HG03460 (cell line): Measurements from ENCODE around the gene FGD6.
"Not testable (repeated sequence)": the region's sequence is repeated elsewhere in the genome, so short reads cannot be mapped to it uniquely, and the experiment has no call there.

Experiments used
- ATAC-seq: cut with Tn5 transposase; IDR thresholded peaks from one replicate; pipeline ENCODE4 v1.9.1; 2021; ENCODE audit not compliant: unreplicated experiment

The FGD6 gene

DNA sequence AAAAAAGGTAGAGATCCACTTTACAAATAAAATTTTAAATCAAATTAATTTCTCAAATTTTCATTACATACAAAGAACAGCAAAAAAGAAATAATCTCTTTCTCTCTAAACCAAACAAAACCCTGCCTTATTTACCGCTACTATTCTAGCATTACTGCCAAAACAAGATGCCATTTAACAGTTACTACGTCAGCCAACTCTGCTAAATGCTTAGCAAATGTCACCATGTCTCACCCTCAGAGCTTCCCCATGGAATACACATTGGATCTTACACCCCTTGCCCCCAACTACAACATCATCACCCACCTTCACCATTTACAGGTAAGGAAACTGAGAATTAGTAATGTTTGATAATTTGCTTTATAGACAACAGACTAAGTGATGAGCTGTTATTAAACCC is 120.9 kb downstream of the FGD6 start:
- no peak for ATAC-seq

DNA sequence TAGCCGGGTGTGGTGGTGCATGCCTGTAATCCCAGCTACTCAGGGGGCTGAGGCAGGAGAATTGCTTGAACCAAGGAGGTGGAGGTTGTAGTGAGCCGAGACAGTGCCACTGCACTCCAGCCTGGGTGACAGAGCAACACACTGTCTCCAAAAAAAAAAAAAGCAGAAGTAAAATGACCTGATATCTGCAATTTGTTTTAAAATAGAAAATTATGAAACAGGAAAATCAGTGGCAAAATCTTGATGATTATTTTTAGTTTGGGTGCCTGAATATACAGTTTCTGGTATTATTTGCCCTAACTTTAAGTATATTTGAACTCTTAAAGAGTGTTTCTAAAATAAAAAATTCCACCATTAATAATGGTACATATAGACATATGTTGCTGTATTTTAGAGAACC is 121.4 kb downstream of the FGD6 start:
- ATAC-seq: not testable (repeated sequence)

DNA sequence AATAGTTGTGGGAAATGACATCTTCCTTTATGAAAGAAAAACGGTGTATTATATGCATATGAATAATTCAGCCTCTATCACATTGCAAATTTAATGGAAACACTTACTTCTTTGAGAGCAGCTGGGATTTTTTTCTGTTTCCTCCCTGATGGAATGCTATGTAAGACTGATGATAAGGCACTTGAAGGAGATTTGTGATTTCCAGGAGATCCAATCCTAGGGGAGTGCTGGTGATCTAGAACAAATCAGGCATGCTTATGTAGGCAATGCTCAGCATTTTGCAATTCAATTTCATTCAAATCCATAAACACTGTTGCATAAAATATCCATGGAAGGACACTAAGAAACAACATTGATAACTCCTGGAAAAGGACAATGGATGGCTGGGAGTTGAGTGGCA is 127.8 kb downstream of the FGD6 start:
- ATAC-seq: no peak

DNA sequence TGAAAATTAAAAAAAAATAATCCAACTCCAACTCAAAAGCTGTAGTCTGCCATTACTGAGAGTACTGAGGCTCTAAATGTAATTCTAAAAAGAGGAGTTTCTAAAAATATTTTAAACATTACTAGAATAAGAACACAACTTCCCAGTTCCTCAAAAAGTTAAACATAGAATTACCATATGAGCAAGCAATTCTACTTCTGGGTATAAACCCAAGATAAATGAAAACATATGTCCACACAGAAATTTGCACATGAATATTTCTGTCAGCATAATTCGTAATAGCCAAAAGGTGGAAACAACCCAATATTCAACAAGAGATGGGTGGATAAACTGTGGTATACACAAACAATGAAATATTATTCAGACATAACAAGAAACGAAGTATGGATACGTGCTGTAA is 128.9 kb downstream of the FGD6 start:
- ATAC-seq: peak; percentile 49

DNA sequence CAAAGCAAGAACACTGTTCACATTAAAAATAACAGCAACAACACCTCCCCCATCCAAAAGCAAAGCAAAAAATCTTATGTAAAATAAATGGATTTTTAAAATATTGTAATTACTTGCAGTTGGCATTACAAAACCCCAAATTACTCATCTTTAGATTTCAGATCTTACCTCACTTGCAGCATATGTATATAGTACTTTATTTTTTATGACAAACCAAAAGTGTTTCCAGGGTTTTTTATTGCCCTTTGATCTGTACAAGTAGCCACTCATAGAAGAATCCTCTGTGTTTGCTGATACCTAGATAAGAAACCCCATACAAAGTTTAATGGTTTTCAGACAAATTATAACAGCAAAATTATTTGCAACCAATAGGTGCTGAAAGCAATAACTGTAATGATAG is 131.7 kb downstream of the FGD6 start:
- ATAC-seq: no peak

DNA sequence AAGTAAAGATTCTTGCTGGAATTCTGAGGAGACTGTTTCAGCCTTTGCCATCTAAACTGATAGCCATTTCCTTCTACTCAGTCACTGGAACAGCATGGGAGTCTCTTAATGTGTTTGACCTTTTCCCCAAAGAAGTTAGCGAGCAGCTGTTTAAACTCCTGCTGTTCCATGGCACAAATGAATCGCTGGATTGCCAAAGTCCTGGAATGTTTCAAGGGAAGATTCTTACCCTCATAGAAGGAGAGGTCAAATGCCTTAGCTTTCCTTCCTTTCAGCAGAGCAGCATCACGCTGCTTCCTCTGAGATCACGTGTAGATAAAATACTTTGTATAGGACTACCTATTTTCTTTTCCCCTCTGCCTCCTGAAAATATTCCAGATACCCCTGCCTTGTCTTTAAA is 133.3 kb downstream of the FGD6 start:
- ATAC-seq: no peak

DNA sequence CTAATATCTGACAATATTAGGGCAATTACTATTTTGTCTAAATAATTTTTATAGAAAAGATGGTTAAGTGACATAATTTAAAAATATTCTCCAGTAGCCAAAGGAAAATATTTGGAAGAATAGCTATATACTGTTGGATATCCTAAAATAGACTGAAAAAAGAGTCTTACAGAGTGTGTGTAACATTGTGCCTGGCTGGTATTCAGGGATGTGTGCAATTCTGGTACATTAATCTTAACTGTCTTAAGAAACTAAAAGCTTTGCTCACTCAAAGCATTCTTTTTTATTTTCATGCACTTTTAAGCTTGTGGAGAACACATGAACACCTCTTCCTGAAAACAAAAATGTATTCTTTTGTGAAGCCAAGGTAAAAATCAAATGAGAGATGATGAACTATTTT is 133.8 kb downstream of the FGD6 start:
- no peak for ATAC-seq

DNA sequence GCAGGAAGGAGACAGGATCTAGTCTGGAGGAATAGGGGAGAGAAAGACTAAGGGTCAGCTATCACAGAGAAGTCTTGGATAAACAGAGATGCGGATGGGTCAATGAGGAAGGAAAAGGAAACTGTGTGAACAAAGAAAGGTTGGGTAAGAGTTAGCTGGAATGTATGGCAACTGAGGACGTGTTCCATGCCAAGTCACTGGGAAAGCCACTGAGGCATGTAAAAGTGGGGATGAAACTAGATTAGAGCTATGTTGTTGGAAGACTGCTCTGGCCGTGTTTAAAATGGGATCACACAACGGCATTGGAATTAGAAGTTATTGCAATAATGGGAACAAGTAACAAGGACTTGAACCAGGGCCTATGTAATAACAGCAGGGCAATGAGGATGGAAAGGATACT is 139.9 kb downstream of the FGD6 start:
- ATAC-seq: no peak

DNA sequence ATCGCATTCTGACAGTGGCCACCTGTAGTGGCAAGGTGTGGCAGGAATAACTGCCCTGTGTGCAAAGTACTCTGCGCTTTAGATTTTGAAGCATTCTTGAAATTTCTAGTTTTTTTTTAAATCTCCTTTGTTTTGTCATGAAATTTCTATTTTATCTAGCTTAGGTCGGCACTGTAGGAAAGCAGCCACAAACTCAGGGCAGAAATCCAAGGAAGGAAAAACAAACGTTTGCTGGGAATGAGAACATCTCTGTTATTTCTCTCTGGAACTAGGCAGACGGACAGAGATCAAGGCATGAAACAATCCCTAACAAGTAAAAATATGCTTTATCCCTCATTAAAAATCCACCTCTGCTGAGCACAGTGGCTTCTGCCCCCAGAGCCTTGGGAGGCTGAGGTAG is 142.5 kb downstream of the FGD6 start:
- no peak for ATAC-seq

DNA sequence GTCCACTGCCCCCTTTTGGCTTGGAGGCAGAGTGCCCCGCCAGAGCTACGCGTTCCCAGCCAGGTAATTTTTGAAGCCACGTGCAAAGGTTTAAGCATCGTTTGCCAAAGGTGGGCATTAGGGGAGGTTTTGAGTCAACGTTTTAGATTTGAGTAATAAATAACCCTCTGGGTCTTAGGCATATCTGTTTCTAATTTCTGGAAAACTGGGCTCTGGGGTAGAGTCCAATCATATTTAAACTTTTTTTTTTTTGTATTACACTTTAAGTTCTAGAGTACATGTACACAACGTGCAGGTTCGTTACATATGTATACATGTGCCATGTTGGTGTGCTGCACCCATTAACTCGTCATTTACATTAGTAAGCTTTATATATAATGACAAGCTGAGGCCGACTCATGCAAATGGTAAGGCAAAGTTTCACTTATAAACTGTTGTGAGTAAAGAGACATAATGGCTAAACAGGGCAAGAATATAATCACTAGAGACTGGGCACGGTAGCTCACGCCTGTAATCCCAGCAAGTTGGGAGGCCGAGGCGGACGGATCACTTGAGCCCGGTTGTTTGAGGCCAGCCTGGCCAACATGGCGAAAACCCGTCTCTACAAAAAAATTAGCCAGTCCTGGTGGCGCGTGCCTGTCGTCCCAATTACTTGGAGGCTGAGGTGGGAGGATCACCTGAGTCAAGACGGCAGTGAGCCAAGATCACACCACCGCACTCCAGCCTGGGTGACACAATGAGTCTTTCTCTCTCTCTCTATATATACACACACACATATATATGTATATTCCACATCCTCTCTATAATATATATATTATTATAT is 143.4 kb downstream of the FGD6 start:
- no peak for ATAC-seq

DNA sequence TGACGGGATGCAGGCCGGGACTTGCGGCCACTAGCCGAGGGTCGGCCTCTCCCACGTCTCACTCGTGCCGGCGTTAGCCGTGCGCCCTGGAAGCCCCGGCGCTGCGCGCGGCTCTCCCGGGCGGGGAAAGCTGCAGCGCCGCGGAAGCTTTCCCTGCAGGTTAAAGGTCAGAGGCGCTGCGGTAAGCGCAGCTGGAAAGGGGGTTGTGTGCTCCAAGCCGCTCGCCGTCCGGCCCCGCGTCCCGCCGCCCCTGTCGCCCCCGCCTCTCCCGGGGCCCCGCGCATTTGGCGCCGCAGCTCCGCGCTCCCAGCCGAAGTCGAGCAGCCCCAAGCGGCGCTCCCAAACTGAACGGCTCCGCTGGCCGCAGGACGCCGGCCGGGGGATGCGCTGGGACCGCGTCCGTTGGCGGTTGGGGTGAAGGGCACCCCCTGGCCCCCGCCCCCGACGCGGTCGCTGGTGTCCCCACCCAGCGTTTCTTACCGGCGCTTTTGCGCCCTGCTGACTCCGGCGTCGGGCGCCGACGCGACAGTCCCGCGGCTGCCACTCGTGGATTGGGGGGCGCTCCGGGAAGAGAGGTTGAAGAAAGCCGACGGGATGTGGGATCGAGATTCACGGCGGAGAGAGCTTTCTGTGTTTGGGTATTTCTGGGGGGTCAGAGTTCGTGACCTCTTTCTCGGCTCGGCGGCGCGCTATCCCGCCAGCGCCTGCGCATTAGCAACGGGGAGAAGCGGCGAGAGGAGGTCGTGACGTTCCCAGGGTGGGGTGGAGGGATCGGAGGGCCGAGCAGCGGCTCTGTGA is 144.2 kb downstream of the FGD6 start, which contains the start of gene NR2C1:
TSS of gene NR2C1 (minus strand) at position 719 of the 798 bp plus-strand sequence. CDS start 6,234 bp downstream, outside the sequence.
- peak; percentile 92 for ATAC-seq

DNA sequence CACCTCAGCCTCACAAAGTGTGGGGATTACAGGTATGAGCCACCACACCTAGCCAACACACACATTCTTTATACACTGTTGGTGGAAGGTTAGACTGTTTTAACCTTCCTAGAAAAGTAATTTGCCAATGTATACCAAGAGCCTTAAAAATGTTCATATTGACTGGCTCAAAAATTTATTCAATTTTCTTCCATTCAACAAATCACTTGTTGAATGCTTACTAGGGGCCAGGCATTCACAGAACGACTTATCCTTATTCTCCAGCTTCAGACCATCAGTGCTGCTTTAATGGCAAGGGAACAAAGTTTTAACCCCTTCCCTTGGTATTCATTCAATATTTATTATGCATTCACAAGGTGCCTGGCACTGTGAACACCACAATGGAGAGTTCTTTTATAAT is 146.9 kb downstream of the FGD6 start:
- no peak for ATAC-seq

DNA sequence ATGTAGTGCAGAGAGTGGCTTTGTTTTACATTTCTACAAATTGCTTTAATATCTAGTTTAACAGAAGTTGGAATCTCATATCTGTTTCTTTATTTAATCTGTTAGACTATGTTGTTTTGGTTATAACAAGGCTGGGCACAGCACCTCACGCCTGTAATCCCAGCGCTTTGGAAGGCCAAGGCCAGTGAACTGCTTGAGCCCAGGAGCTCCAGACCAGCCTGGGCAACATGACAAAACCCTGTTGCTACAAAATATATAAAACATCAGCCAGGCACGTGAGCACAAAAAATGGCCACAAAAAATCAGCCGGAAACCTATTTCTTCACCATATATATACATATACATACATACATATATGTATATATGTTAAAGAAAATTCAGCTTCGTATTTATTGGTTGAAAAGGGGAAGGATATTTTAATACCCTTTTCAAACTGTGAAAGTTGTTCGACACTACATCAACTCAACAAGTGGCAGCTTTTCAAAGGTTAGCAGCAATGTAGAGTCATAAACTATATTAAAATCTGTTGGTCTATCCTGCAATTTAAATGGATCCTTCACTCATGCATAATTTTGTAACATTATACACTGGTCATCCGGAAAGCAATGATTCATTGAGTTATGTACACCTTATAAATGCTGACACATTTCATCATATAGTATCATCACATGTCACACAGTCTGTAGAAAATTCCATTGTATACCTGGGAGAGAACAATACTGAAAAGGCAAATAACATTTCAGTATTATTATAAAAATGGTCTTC is 151.0 kb downstream of the FGD6 start:
- no peak for ATAC-seq

DNA sequence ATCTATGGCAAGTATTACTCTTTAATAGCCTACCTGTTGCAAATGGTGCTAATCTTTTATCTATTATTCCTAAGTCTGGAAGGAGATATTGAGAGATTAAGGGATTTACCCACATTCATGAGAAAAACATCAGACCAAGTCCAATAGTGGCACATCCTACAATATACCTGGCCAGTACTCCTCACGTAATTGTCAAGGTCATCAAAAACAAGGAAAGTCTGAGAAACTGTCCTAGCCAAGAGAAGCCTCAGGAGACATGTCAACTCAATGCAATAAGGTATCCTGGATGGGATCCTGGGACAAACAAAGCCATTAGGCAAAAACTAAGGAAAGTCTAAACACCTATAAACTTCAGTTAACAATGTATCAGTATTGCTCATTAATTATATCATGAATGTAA is 156.3 kb downstream of the FGD6 start:
- no peak for ATAC-seq

DNA sequence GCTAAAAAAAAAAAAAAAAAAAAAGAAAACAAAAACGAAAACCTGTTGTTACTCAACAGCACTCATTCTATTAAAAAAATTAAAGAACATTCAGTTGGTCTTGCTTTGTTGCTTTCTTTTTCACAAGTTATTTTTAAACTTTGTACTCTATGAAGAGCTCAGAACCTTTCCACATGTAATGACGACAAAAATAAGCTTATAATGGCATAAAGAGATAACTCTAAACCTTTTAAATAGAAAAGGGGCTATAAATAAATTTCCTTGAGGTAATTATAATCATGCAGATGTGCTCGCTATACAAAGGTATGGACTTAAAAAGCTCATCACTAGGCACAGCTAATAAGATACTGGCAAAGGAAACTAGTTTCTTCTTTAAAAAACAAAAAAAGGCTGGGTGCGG is 157.3 kb downstream of the FGD6 start:
- ATAC-seq: no peak

DNA sequence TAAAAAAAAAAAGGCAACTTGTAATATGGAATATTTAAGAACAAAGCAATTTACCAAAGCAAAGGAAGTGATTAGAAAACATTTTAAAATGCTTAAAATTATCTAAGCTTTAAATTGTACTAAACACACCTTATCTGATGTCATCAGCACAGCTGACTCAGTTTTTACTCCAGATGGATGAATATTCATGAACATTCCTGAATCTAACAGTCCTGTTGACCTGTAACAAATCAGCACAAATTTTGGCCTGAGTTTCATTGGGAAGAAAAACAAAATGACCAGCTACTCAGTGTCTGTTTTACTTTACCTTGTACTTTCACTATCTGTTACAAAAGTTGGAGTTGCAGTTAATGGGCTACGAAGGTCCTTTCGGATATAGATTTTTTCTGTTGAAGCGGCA is 159.8 kb downstream of the FGD6 start:
- no peak for ATAC-seq

DNA sequence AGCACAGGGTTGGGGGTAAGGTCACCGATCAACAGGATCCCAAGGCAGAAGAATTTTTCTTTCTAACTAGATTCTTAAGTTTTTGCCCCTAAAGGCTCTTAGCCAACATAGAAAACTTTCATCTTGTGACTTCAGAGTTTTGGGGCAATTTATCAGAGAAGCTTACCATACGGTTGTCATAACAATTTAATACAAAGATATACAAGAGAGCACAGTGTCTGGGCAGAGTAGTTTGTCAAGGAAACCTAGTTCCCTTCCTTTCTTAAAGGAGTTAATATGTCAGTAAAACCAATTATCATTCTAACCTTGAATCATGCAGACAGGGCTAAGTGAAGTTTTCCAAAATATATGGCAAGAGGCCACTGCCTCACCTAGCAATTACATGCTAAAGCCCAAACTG is 162.2 kb downstream of the FGD6 start:
- no peak for ATAC-seq

DNA sequence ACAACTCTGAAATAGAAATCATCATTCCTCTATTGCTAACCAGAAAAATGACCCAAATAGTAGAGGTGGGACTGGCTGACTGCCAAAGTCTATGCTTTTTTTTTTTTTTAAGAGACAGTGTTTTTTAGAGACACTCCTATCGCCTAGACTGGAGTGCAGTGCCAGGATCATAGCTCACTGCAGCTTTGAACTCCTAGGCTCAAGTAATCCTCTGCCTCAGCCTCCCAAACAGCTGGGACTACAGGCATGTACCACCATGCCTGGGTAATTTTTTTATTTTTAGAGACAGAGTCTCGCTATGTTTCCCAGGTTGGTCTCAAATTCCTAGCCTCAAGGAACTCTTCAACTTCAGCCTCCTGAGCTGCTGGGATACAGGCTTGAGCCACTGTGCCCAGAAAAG is 163.1 kb downstream of the FGD6 start:
- no peak for ATAC-seq

DNA sequence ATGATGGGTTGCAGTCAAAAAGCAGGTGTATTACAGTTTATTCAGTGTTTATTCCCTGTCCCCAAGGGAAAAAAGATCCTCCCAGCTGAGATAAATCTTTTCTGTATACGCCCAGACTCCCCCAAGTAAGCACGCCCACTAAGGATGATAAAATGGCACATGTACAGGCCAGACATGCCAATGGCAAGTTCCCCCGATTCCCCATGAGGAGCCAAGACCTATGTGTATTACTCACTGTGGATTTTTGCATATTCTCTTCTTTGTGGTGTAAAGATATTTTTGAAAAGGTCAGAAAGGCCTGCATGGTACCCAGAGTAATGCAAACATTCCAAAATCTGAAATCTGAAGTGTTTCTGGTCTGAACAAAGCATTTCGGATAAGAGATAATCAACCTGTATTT is 166.0 kb downstream of the FGD6 start:
- ATAC-seq: no peak

DNA sequence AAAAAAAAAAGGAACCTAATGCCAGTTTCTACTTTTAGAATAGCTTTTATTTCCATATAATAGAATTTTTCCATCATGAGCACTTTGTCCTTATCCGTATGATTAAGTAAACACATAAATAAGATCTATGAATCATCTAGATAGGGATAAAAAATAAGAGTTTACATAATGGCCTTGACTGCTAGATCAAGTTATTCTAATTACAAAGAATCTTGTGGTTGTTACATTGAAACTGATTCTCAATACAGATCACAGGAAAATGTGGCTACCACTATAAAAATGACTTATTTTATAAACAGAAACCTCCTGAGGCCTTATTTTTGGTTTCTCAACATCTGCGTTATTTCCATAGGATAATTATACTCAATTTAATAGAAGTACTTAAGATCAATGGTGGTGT is 179.4 kb downstream of the FGD6 start:
- ATAC-seq: no peak

DNA sequence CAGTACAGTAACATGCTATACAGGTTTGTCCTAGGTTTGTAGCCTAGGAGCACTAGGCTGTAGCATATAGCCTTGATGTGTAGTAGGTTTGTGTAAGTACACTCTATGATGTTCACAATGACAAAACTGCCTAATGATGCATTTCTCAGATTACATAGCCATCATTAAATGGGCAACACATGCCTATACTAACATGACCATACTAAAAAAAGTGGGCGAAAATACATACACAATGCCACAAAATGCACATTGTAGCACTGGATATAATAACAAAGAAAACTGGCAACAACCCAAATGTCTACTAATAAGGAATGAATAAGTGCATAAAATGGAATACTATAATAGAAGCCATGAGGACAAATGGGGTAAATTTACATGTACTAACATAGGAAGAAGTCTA is 182.5 kb downstream of the FGD6 start:
- ATAC-seq: no peak
